Endothelial cell of umbilical vein (primary cell): Measurements from ENCODE around the gene LRP6. TPM values are rescaled to one million over a fixed set of nuclear protein-coding genes. Genes with fewer than 3 reads are reported as not detected.

Source experiments
- BruUV-seq: library from RNA; stranded (reverse); fragments of 400-500 nt; replicated peaks from 2 replicates; lab custom pipeline; 2021; lab: Mats Ljungman, UMichigan
- CTCF ChIA-PET: fragments of 300-600, 350-600 bp; sonication (Branson Sonifier 250); formaldehyde crosslinking; loops from one replicate; lab custom pipeline; 2021; ENCODE audit warnings: antibody characterized with exemption, inconsistent platforms; lab: Charles Lee
- POLR2A ChIA-PET: fragments of 300-600, 350-600 bp; sonication (Branson Sonifier 250); formaldehyde crosslinking; loops from one replicate; lab custom pipeline; 2021; ENCODE audit warnings: antibody characterized with exemption, inconsistent platforms; lab: Charles Lee
- DNase-seq: peaks from one replicate; pipeline ENCODE4 v3.0.0-alpha.2; 2011; ENCODE audit warnings: low read depth, low spot score
- FAIRE-seq: peaks from 2 replicates; lab custom pipeline; 2011; peaks lifted over from hg19 to GRCh38; lab: Jason Lieb, UNC
- H2AFZ ChIP-seq: 2 replicates; pipeline ENCODE4 v1.6.0; 2012; ENCODE audit warnings: low read depth, low read length, control low read depth, inconsistent platforms
- H3K27ac ChIP-seq: 2 replicates; pipeline ENCODE4 v1.5.1; 2011; ENCODE audit warnings: low read depth, mild to moderate bottlenecking, control low read depth, low read length, moderate library complexity; ENCODE audit not compliant: insufficient read depth
- H3K27me3 ChIP-seq, 2 experiments: 2 replicates each; pipeline versions ENCODE4 v1.6.0 to v1.6.1; 2011; ENCODE audit warnings: low read length in 2 of 2, mixed read lengths in 1 of 2; ENCODE audit not compliant: control insufficient read depth in 2 of 2, insufficient read depth in 2 of 2
- H3K36me3 ChIP-seq, 2 experiments: 2 replicates in 1 of 2; 3 replicates in 1 of 2; pipeline ENCODE4 v1.5.1; 2011; ENCODE audit warnings: low read length in 2 of 2, mild to moderate bottlenecking in 1 of 2, moderate library complexity in 1 of 2; ENCODE audit not compliant: control insufficient read depth in 2 of 2, insufficient read depth in 2 of 2; ENCODE audit errors: extremely low read depth in 1 of 2
- H3K4me1 ChIP-seq: 3 replicates; pipeline ENCODE4 v1.5.1; 2011; ENCODE audit warnings: mild to moderate bottlenecking, low read length; ENCODE audit not compliant: control insufficient read depth, insufficient read depth; ENCODE audit errors: extremely low read depth
- H3K4me2 ChIP-seq: 2 replicates; pipeline ENCODE4 v1.6.1; 2011; ENCODE audit warnings: low read length, control low read depth, mixed read lengths; ENCODE audit not compliant: insufficient read depth
- H3K4me3 ChIP-seq, 3 experiments: fragments of 200-600 bp in 1 of 3; sonication (generic), shearing (Covaris generic) in 1 of 3; replicated peaks in 1 of 3; 2 replicates each; pipeline ENCODE4 v1.5.1; 2011 to 2016; ENCODE audit warnings: control low read depth in 3 of 3, low read length in 3 of 3, mild to moderate bottlenecking in 2 of 3, inconsistent platforms in 1 of 3, low read depth in 1 of 3, moderate library complexity in 1 of 3; ENCODE audit not compliant: insufficient read depth in 1 of 3
- H3K79me2 ChIP-seq: 2 replicates; pipeline ENCODE4 v1.6.0; 2012; ENCODE audit warnings: low read length, inconsistent platforms; ENCODE audit not compliant: control insufficient read depth, insufficient read depth
- H3K9ac ChIP-seq: replicated peaks from 2 replicates; pipeline ENCODE3; 2011; ENCODE audit warnings: low read length, control low read depth; ENCODE audit not compliant: insufficient read depth; ENCODE audit errors: extremely low read depth
- H3K9me1 ChIP-seq: replicated peaks from 3 replicates; pipeline ENCODE4 v1.6.0; 2011; ENCODE audit warnings: mild to moderate bottlenecking, low read length; ENCODE audit not compliant: control insufficient read depth, insufficient read depth; ENCODE audit errors: extremely low read depth
- H3K9me3 ChIP-seq: replicated peaks from 2 replicates; pipeline ENCODE4 v1.5.1; 2012; ENCODE audit warnings: low read length, inconsistent platforms; ENCODE audit not compliant: control insufficient read depth, insufficient read depth
- H4K20me1 ChIP-seq: replicated peaks from 2 replicates; pipeline ENCODE3; 2011; ENCODE audit warnings: mild to moderate bottlenecking, low read length; ENCODE audit not compliant: control insufficient read depth, insufficient read depth; ENCODE audit errors: extremely low read depth
- CTCF ChIP-seq, 2 donors: IDR thresholded peaks; 1 replicate in 1 of 2; 2 replicates in 1 of 2; pipeline ENCODE4 v1.5.1; 2011; ENCODE audit warnings: low read length in 2 of 2, mild to moderate bottlenecking in 2 of 2, moderate library complexity in 2 of 2, control low read depth in 1 of 2, inconsistent platforms in 1 of 2, low read depth in 1 of 2; ENCODE audit not compliant: insufficient read depth in 1 of 2; ENCODE audit errors: extremely low read depth in 1 of 2
- EZH2 ChIP-seq: IDR thresholded peaks from 2 replicates; pipeline ENCODE4 v1.6.1; 2012; ENCODE audit warnings: borderline replicate concordance, low read depth, mild to moderate bottlenecking, moderate library complexity, low read length, inconsistent platforms; ENCODE audit not compliant: severe bottlenecking
- FOS ChIP-seq: IDR thresholded peaks from 2 replicates; pipeline ENCODE4 v1.6.1; 2011; ENCODE audit warnings: mild to moderate bottlenecking, low read length, moderate library complexity, borderline replicate concordance; ENCODE audit not compliant: insufficient read depth
- GATA2 ChIP-seq: IDR thresholded peaks from 2 replicates; pipeline ENCODE4 v1.7.0; 2011; ENCODE audit warnings: low read depth, mild to moderate bottlenecking, moderate library complexity, mixed read lengths, low read length; ENCODE audit not compliant: insufficient read length, insufficient read depth
- JUN ChIP-seq: IDR thresholded peaks from 2 replicates; pipeline ENCODE4 v1.6.1; 2011; ENCODE audit warnings: borderline replicate concordance, low read depth; ENCODE audit not compliant: insufficient read length, insufficient read depth
- MAX ChIP-seq: IDR thresholded peaks from 2 replicates; pipeline ENCODE4 v1.6.1; 2011; ENCODE audit not compliant: insufficient read depth, insufficient read length
- MYC ChIP-seq: IDR thresholded peaks from one replicate; pipeline ENCODE4 v1.6.1; 2011; ENCODE audit warnings: mild to moderate bottlenecking, low read depth, low read length
- POLR2A ChIP-seq: IDR thresholded peaks from 2 replicates; pipeline ENCODE4 v1.6.1; 2012; ENCODE audit warnings: low read depth, mild to moderate bottlenecking, control low read depth, low read length
- POLR2AphosphoS5 ChIP-seq: IDR thresholded peaks from 2 replicates; pipeline ENCODE4 v1.6.1; 2012; ENCODE audit warnings: low read depth, mild to moderate bottlenecking, control low read depth, low read length, moderate library complexity; ENCODE audit not compliant: insufficient read depth
- dilution Hi-C: fragments of 300-500 bp; cut with MboI; formaldehyde crosslinking; loops from one replicate; pipeline ENCODE4 v1.15.0; 2019; ENCODE audit warnings: low sequenced_read_pairs; ENCODE audit not compliant: extremely low pct_ligation_motif_present
- intact Hi-C: fragments of 100-400 bp; cut with micrococcal nuclease; formaldehyde crosslinking; loops from one replicate; pipeline ENCODE4 v1.10.0; 2022
- polyA plus RNA-seq, 4 experiments: library from polyadenylated mRNA; depleted of rRNA in 3 of 4; stranded (reverse) in 3 of 4; unstranded in 1 of 4; fragments of >200 nt; gene quantifications; 2 replicates each; pipeline versions ENCODE4 v1.2.1 to v1.2.3, GENCODE V29; 2011 to 2012; ENCODE audit warnings: missing spikeins in 1 of 4
- total RNA-seq: library from RNA; stranded (reverse); gene quantifications from 2 replicates; pipeline ENCODE4 v1.2.3, GENCODE V29; 2021

Gene LRP6
- total and polyA plus RNA-seq, 2 donors (not counting 3 experiments of a cell fraction or from before 2014, with no cell fraction given) = 28.5 to 41.7 TPM

GRCh38 chr12:12270226-12270625 is 3.4 kb upstream of the LRP6 start:
- FAIRE-seq (no peak), DNase-seq (no peak)
- Histone ChIP-seq H2AFZ (no peak overlapping the region), H3K27ac (no peak overlapping the region), H3K9me1 (no peaks in the 10 kb centered on the region), H3K4me3 (no peak overlapping the region), H4K20me1 (no peaks in the 10 kb centered on the region), H3K9me3 (no peaks in the 10 kb centered on the region), H3K27me3 (no peaks in the 10 kb centered on the region), H3K9ac (no peak overlapping the region), H3K79me2 (peaks cover 15% of the 10 kb centered on the region), H3K36me3 (no peaks in the 10 kb centered on the region), H3K4me2 (no peak overlapping the region), H3K4me1 (peaks cover 6% of the 10 kb centered on the region)
- ChIA-PET CTCF (interaction anchor here (1.2 to 1.9 kb wide), 2 partner anchors 58 to 63 kb away, joined by 3 to 9 read pairs; no protein-coding TSS in a partner anchor), POLR2A (interaction anchor here (0.6 kb wide), 1 partner anchor 97 kb away, joined by 3 read pairs; no protein-coding TSS in a partner anchor)
- BruUV-seq = no TSS peak
- intact Hi-C loops = no loop called here
- dilution Hi-C loops = no loop called here
- no peak for TF ChIP-seq MYC
- TF ChIP-seq JUN = no peak
- no peak for TF ChIP-seq POLR2AphosphoS5
- no peak for TF ChIP-seq CTCF (IDR thresholded peaks at IDR 0.05; ENCODE audit: extremely low read depth in 1 of 2, insufficient read depth in 1 of 2, low read depth in 1 of 2, low read length in 2 of 2)
- no peak for TF ChIP-seq EZH2
- no peak for TF ChIP-seq POLR2A
- TF ChIP-seq GATA2 = no peak
- TF ChIP-seq MAX = no peak
- no peak for TF ChIP-seq FOS
